ENCODE measurements around the gene HYOU1.

Gene HYOU1

DNA sequence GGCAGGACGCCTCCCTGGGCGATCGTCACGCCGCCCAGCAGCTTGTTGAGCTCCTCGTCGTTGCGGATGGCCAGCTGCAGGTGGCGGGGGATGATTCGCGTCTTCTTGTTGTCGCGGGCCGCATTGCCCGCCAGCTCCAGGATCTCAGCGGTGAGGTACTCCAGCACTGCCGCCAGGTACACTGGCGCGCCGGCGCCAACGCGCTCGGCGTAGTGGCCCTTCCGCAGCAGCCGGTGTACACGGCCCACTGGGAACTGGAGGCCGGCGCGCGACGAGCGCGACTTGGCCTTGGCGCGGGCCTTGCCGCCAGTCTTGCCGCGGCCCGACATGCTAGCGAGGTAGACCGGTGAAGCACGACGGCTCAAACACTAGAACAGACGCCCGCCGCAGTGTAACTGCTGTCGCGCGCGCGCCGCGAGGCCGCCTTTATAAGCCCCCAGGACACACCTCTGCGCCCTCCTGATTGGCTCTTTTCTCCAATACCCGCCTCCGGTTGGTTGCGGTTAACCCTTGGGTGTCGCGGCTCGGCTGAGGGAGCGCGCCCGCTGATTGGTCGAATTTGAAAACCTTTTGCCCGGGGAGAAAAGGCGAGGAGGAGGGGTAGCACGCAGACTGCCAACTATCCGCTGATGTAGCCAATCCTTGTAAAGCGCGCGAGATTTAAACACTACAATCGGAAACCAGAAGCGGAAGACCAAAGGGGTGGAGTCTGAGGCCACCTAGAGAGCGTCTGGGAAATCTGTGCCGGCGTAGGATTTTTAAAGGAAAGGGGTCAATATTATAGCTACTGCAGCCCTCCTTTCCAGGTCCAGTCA lies 38.3 kb upstream of the HYOU1 start:
- H3K36me3 ChIP-seq: peaks cover 63% of the 10 kb centered on the region
- H3K4me3 ChIP-seq: peak overlapping the region; percentile 98
- no peak for TF ChIP-seq Cebpa-rat (IDR thresholded peaks at IDR 0.05)
- peak overlapping the region; percentile 96 for H3K27ac ChIP-seq
- H3K9ac ChIP-seq: peak overlapping the region; percentile 97
- peak overlapping the region; percentile 90 for H3K4me2 ChIP-seq
- H4K20me1 ChIP-seq: peaks cover 39% of the 10 kb centered on the region
- peaks cover 58% of the 10 kb centered on the region for H3K4me1 ChIP-seq
- H3K9me3 ChIP-seq: no peaks in the 10 kb centered on the region
- no peaks in the 10 kb centered on the region for H3K27me3 ChIP-seq

DNA sequence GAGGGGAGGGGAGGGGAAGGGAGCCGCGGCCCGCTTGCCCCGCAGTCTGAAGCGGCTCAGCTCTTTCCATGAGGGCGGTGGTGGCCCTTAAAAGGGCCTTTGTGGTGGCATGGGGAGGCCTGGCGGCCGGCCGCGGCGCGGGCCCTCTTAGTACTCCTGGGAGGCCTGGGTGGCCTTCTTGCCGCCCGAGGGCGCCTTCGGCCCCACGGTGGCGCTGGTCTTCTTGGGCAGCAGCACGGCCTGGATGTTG lies 37.7 kb upstream of the HYOU1 start:
- TF ChIP-seq Cebpa-rat (IDR thresholded peaks at IDR 0.05): no peak
- Histone ChIP-seq H3K9ac (peak overlapping the region; percentile 97), H3K36me3 (peaks cover 63% of the 10 kb centered on the region), H4K20me1 (peaks cover 39% of the 10 kb centered on the region), H3K4me1 (peaks cover 57% of the 10 kb centered on the region), H3K4me2 (peak overlapping the region; percentile 90), H3K27me3 (no peaks in the 10 kb centered on the region), H3K4me3 (peak overlapping the region; percentile 98), H3K27ac (peak overlapping the region; percentile 96), H3K9me3 (no peaks in the 10 kb centered on the region)

DNA sequence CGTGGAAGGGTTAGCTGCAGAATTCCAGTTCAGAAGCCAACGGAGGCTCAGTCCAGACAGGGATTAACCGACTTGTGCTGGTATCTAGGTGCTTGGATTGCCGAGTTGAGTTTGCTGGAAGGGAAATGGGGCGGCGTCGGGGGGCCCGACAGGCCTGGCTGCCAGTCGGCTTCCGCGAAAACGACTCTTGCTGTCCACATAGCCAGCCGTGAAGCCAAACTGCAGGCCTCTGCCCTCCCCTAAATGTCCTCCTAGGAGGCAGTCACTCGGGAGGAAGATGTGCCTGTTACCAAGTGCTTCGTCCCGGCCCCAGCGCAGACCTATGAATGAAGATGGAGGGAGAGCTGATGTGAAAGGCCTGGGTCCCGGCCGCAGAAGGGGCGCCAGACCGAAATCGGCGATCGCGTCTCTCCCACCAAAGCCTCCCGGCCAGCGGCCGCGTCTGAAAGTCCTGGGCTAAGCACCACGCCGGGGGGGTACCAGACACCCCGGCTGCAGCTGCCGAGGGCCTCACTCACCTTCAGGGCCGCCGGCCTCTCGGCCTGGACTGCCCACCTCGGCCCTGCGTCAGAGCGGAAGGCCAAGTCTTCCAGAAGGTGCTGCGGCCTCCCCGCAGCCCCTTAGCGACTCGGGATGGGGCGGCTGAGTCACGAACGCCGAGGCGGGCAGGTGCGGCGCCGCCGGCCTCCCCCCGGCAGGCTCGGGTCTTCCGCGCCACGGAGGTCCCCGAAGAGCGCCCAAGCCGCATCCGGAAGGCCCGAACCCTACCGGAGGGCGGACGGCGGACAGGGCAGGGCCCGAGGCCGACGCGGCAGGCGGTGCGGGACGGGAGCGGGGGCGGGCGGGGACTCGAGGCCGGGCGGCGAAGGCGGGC lies 37.2 kb upstream of the HYOU1 start:
- H3K4me3 ChIP-seq: peak overlapping the region; percentile 98
- peak overlapping the region; percentile 97 for H3K9ac ChIP-seq
- no peak for TF ChIP-seq Cebpa-rat (IDR thresholded peaks at IDR 0.05)
- no peaks in the 10 kb centered on the region for H3K27me3 ChIP-seq
- no peaks in the 10 kb centered on the region for H3K9me3 ChIP-seq
- peaks cover 39% of the 10 kb centered on the region for H4K20me1 ChIP-seq
- H3K4me1 ChIP-seq: peaks cover 52% of the 10 kb centered on the region
- peaks cover 59% of the 10 kb centered on the region for H3K36me3 ChIP-seq
- peak overlapping the region; percentile 90 for H3K4me2 ChIP-seq
- H3K27ac ChIP-seq: peak overlapping the region; percentile 96

DNA sequence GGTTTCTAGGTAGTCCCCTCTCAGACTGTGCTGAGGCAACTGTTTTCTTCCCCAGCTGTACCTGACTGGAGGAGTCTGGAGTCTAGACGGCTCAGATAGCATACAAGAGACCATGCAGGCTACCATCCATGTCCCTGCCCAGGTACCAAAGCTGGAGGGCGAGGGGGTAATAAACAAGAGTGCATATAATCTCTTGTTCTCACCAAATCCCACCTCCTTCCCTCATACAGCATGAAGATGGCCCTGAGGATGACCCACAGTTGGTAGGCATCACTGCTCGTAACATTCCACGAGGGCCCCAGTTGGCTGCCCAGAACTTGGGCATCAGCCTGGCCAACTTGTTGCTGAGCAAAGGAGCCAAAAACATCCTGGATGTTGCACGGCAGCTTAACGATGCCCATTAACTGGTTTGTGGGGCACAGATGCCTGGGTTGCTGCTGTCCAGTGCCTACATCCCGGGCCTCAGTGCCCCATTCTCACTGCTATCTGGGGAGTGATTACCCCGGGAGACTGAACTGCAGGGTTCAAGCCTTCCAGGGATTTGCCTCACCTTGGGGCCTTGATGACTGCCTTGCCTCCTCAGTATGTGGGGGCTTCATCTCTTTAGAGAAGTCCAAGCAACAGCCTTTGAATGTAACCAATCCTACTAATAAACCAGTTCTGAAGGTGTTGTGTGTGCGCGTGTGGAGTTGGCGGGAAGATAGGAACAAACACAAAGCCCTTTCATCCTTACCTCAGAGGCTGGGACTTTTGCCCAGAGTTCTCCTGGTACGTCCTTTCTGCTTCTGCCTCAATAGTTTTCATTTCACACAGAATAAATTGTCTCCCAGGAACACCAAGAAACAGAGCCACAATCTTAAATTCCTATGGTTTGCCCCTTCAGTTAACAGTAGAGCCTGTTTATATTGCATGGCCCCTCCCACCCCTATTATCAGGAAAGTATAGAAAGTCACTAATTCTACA lies 36.2 kb upstream of the HYOU1 start:
- H3K27me3 ChIP-seq: no peaks in the 10 kb centered on the region
- peaks cover 52% of the 10 kb centered on the region for H3K4me1 ChIP-seq
- H3K36me3 ChIP-seq: peaks cover 51% of the 10 kb centered on the region
- H3K9ac ChIP-seq: peak overlapping the region; percentile 97
- peak overlapping the region; percentile 90 for H3K4me2 ChIP-seq
- peak overlapping the region; percentile 98 for H3K4me3 ChIP-seq
- peaks cover 39% of the 10 kb centered on the region for H4K20me1 ChIP-seq
- no peak for TF ChIP-seq Cebpa-rat (IDR thresholded peaks at IDR 0.05)
- peak overlapping the region; percentile 96 for H3K27ac ChIP-seq
- H3K9me3 ChIP-seq: no peaks in the 10 kb centered on the region

DNA sequence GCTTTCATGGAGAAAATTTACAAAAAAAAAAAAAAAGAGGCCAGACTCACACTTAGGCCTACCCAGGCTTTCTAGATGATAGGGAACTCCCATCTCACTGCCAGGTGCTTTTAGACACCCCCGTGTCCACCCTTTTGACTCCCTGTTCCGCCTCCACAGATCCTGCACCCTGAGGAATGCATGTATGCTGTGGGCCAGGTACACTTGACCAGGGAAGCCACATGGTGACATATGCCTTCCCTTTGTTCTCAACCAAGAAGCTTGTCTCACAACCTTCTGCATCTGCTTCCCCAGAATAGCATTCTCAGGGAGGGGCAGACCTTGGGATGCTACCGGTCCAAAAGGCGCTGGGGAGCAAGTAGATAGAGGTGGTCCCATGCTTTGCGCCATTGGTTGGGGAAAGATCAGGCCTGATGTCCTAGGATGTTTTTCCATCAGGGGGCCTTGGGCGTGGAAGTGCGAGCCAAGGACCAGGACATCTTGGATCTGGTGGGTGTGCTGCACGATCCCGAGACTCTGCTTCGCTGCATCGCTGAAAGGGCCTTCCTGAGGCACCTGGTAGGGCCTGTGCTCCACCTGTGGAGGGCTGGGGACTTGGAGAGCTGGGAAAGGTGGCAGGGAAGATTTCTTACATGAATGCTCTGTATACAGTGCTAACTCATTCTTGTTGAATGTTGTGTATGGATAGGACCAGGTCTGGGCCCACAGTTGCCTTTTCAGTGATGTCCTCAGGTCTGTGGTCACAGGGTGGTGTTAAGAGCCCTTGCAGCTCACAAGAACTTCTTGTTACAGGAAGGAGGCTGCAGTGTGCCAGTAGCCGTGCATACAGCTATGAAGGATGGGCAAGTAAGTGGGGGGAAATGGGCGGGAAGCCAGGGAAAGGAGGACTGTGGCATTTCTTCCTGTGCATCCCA lies 35.2 kb upstream of the HYOU1 start:
- H3K4me1 ChIP-seq: peaks cover 60% of the 10 kb centered on the region
- H3K27ac ChIP-seq: peak overlapping the region; percentile 96; the same call in 1 of the 2 replicates
- H3K27me3 ChIP-seq: no peaks in the 10 kb centered on the region
- H3K36me3 ChIP-seq: peaks cover 42% of the 10 kb centered on the region
- H4K20me1 ChIP-seq: peaks cover 39% of the 10 kb centered on the region
- peak overlapping the region; percentile 97 for H3K9ac ChIP-seq
- no peak for TF ChIP-seq Cebpa-rat (IDR thresholded peaks at IDR 0.05)
- peak overlapping the region; percentile 98 for H3K4me3 ChIP-seq
- no peaks in the 10 kb centered on the region for H3K9me3 ChIP-seq
- H3K4me2 ChIP-seq: peak overlapping the region; percentile 90

DNA sequence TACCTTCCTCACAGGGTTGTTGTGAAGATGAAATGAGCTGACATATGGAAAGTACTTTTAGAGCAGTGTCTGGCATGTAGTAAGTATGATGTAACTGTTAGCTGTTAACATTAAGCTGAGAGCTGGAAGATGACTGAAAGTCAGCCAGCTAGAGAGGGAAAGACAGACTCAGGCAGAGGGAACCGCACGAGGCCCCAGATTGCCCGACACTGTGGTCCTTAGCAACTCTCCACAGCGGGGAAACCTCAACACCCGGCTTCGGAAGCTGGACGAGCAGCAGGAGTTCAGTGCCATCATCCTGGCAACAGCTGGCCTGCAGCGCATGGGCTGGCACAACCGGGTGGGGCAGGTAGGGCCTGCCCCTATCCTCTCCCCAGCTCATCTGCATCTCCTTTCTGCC lies 34.2 kb upstream of the HYOU1 start:
- peak overlapping the region; percentile 90 for H3K4me2 ChIP-seq
- peaks cover 31% of the 10 kb centered on the region for H3K36me3 ChIP-seq
- H3K27ac ChIP-seq: no peak overlapping the region
- no peak overlapping the region for H3K4me3 ChIP-seq
- peak overlapping the region; percentile 97; the same call in 1 of the 2 replicates for H3K9ac ChIP-seq
- no peaks in the 10 kb centered on the region for H3K27me3 ChIP-seq
- H3K4me1 ChIP-seq: peaks cover 60% of the 10 kb centered on the region
- no peaks in the 10 kb centered on the region for H3K9me3 ChIP-seq
- H4K20me1 ChIP-seq: peaks cover 39% of the 10 kb centered on the region
- TF ChIP-seq Cebpa-rat (IDR thresholded peaks at IDR 0.05): no peak

DNA sequence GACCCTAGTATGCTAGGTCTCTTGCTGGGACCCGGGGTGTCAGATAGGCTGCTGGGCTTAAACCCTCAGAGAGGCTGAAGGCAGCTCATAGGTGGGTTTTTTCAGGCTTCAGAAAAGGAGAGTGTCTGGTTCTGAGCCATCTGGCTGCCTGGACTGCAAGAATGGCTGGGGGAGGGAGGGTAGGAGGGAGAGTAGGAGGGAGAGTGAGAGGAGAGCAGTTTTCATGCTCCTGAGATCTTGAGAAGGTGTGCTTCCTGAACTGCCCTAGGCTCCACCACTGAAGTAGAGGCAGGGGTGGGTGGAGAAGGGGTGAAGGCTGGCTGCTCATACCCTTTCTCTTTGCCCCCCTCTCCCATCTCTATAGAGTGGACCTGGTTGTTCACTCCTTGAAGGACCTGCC lies 32.3 kb upstream of the HYOU1 start:
- no peak overlapping the region for H3K4me2 ChIP-seq
- no peak for TF ChIP-seq Cebpa-rat (IDR thresholded peaks at IDR 0.05)
- peaks cover 29% of the 10 kb centered on the region for H3K36me3 ChIP-seq
- no peak overlapping the region for H3K4me3 ChIP-seq
- no peaks in the 10 kb centered on the region for H3K27me3 ChIP-seq
- no peak overlapping the region for H3K9ac ChIP-seq
- peaks cover 32% of the 10 kb centered on the region for H4K20me1 ChIP-seq
- no peak overlapping the region for H3K27ac ChIP-seq
- no peaks in the 10 kb centered on the region for H3K9me3 ChIP-seq
- H3K4me1 ChIP-seq: peaks cover 66% of the 10 kb centered on the region

DNA sequence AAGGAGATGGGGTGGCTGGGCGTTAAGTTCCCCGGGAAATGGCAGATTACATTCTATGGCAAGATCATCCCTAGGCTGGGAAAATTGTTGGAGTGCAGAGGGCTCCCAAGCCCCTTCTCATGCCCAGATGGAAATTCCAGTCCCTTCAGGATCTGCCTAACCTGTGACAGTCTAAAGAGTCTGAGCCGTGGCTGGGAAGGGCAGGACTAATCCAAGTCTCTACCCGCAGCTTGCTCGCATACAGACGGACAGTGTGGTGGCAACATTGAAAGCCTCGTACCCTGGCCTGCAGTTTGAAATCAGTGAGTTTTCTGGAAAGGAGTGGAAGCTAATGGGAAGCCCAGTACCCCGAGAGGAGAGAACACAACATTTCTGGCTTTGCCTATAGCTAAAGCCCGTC lies 31.4 kb upstream of the HYOU1 start:
- no peak overlapping the region for H3K9ac ChIP-seq
- no peaks in the 10 kb centered on the region for H3K9me3 ChIP-seq

More for the DNA sequence above, 31.4 kb upstream of the HYOU1 start:
- H3K36me3 ChIP-seq: peaks cover 21% of the 10 kb centered on the region
- peaks cover 22% of the 10 kb centered on the region for H4K20me1 ChIP-seq
- TF ChIP-seq Cebpa-rat (IDR thresholded peaks at IDR 0.05): no peak
- H3K4me2 ChIP-seq: no peak overlapping the region
- no peak overlapping the region for H3K27ac ChIP-seq
- H3K4me1 ChIP-seq: peaks cover 68% of the 10 kb centered on the region
- no peak overlapping the region for H3K4me3 ChIP-seq
- H3K27me3 ChIP-seq: no peaks in the 10 kb centered on the region
